Left lung (tissue), 10 donors: ENCODE results near the gene FRYL. TPM values are rescaled to one million over a fixed set of nuclear protein-coding genes. Genes with fewer than 3 reads are reported as not detected.

Experiments used
- ATAC-seq: fragments of 200-7000 bp; cut with Tn5 transposase; one replicate; pipeline ENCODE4 v1.9.1; 2020; ENCODE audit warnings: moderate library complexity
- DNase-seq, 4 donors: peaks; one replicate each; pipeline ENCODE4 v3.0.0-alpha.2; 2013 to 2020
- H3K27ac ChIP-seq, 2 donors: fragments of 200-600 bp; sonication (generic) in 1 of 2; one replicate each; pipeline versions ENCODE4 v1.5.0 to v1.8.0; 2020 to 2021
- H3K27me3 ChIP-seq, 2 donors: fragments of 200-600 bp; sonication (generic) in 1 of 2; one replicate each; pipeline versions ENCODE4 v1.5.0 to v1.8.0; 2020 to 2021
- H3K36me3 ChIP-seq, 2 donors: fragments of 200-600 bp; sonication (generic) in 1 of 2; one replicate each; pipeline versions ENCODE4 v1.5.0 to v1.8.0; 2020 to 2021
- H3K4me1 ChIP-seq, 2 donors: fragments of 200-600 bp; one replicate each; pipeline ENCODE4 v1.8.0; 2021
- H3K4me3 ChIP-seq, 2 donors: fragments of 200-600 bp; sonication (generic) in 1 of 2; one replicate each; pipeline versions ENCODE4 v1.5.0 to v1.8.0; 2020 to 2021; ENCODE audit warnings: mild to moderate bottlenecking in 1 of 2
- H3K9me3 ChIP-seq, 2 donors: fragments of 200-600 bp; sonication (generic) in 1 of 2; one replicate each; pipeline versions ENCODE4 v1.5.0 to v1.8.0; 2020 to 2021
- intact Hi-C, 2 donors: fragments of 100-400 bp; cut with DNase I; formaldehyde crosslinking; loops; one replicate each; pipeline versions ENCODE4 v1.11.2 to v1.14.2; 2022
- polyA plus RNA-seq, 6 donors: library from polyadenylated mRNA; unstranded; fragments of 120-200 nt; gene quantifications; one replicate each; pipeline ENCODE4 v1.2.1, GENCODE V29; 2013; ENCODE audit not compliant: insufficient read length in 6 of 6
- total RNA-seq, 2 donors: library from RNA; stranded (reverse); fragmentation: NEBNext Ultra II Directional; extraction: Animal tissue kit (Norgen Biotek cat#: 25700); gene quantifications; one replicate each; pipeline ENCODE4 v1.2.1, GENCODE V29; 2021
- TF ChIP-seq, protein P1 (sequence below), 2 donors: fragments of 200-600 bp; sonication (generic) in 1 of 2; IDR thresholded peaks; one replicate each; pipeline versions ENCODE4 v1.5.0 to v1.8.0; 2021; ENCODE audit warnings: antibody characterized with exemption in 2 of 2
- donor health status: DM: no; HTN: yes; CAD: no.
- donor health status: DM: no; HTN: no; CAD: no.

Gene FRYL
- total and polyA plus RNA-seq, 8 donors = 41.9 to 72.7 (median 50.3) TPM

DNA sequence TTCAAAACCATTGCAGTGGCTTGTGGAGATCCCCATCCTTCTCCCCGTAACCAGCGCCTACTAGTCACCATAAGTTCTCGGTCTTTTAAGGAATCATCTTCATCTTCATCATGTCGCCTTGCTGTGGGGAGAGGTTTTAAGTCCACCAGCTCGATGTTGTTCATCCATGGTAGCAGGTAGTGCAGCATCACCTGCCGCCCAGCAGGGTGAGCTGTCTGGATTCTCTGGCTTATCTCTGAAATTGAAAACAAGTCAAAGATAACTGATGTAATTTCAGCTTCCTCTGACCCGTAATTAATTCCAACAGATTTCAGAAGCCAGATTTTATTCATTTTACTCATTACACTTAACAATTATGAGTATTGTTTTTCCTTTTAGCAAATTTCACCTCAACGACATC is 222.6 kb downstream of the FRYL start:
- Histone ChIP-seq H3K4me3 (no peak overlapping the region), H3K27ac (no peak overlapping the region), H3K36me3 (peaks cover 0 to 89% of the 10 kb centered on the region in 2 donors), H3K9me3 (no peaks in the 10 kb centered on the region), H3K4me1 (no peaks in the 10 kb centered on the region), H3K27me3 (no peaks in the 10 kb centered on the region)
- TF ChIP-seq, protein P1, sequence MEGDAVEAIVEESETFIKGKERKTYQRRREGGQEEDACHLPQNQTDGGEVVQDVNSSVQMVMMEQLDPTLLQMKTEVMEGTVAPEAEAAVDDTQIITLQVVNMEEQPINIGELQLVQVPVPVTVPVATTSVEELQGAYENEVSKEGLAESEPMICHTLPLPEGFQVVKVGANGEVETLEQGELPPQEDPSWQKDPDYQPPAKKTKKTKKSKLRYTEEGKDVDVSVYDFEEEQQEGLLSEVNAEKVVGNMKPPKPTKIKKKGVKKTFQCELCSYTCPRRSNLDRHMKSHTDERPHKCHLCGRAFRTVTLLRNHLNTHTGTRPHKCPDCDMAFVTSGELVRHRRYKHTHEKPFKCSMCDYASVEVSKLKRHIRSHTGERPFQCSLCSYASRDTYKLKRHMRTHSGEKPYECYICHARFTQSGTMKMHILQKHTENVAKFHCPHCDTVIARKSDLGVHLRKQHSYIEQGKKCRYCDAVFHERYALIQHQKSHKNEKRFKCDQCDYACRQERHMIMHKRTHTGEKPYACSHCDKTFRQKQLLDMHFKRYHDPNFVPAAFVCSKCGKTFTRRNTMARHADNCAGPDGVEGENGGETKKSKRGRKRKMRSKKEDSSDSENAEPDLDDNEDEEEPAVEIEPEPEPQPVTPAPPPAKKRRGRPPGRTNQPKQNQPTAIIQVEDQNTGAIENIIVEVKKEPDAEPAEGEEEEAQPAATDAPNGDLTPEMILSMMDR (IDR thresholded peaks at IDR 0.05) = no peak
- DNase-seq = no peak
- ATAC-seq = no peak
- intact Hi-C loops = no loop called here

DNA sequence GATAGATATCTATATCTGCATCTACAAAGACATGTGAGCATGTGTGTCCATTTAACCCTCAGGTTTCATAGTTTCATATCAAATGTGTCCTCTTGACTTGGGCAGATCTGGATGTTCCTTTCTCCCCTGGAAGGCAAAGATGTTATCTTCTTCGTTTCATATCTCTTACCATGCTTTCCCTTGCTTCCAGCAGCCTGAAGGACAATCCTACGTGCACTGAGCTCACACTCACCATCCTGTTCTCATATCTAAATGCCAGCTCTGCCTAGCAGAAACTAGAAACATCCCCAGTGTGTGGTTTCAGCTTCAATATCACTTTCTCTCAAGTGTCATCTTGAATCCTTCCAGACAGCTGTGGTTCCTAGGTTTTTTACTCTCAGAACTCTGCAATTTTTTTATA is 223.8 kb downstream of the FRYL start:
- no peak overlapping the region for H3K27ac ChIP-seq
- ATAC-seq = no peak
- H3K9me3 ChIP-seq = no peaks in the 10 kb centered on the region
- peaks cover 0 to 88% of the 10 kb centered on the region in 2 donors for H3K36me3 ChIP-seq
- H3K27me3 ChIP-seq = no peaks in the 10 kb centered on the region
- intact Hi-C loops = no loop called here
- H3K4me1 ChIP-seq = no peaks in the 10 kb centered on the region
- DNase-seq = no peak
- TF ChIP-seq, protein P1 (IDR thresholded peaks at IDR 0.05) = no peak
- H3K4me3 ChIP-seq = no peak overlapping the region

GRCh38 chr4:48554606-48555005 is 225.5 kb downstream of the FRYL start:
- TF ChIP-seq, protein P1 (IDR thresholded peaks at IDR 0.05) = no peak
- DNase-seq (no peak), ATAC-seq (no peak)
- Histone ChIP-seq H3K27me3 (no peaks in the 10 kb centered on the region), H3K36me3 (peaks cover 0 to 88% of the 10 kb centered on the region in 2 donors), H3K27ac (no peak overlapping the region), H3K4me3 (no peak overlapping the region), H3K4me1 (no peaks in the 10 kb centered on the region), H3K9me3 (no peaks in the 10 kb centered on the region)
- intact Hi-C loops = no loop called here

- no peak for ATAC-seq
- TF ChIP-seq, protein P1 (IDR thresholded peaks at IDR 0.05) = no peak
- peaks cover 0 to 91% of the 10 kb centered on the region in 2 donors for H3K36me3 ChIP-seq
These were observed 226.4 kb downstream of the FRYL start for GRCh38 chr4:48553720-48554119.

GRCh38 chr4:48546336-48546735 is 233.7 kb downstream of the FRYL start:
- Histone ChIP-seq H3K4me3 (no peak overlapping the region), H3K27ac (no peak overlapping the region), H3K4me1 (no peaks in the 10 kb centered on the region), H3K9me3 (no peaks in the 10 kb centered on the region), H3K36me3 (peaks cover 0 to 97% of the 10 kb centered on the region in 2 donors), H3K27me3 (no peaks in the 10 kb centered on the region)
- TF ChIP-seq, protein P1 (IDR thresholded peaks at IDR 0.05) = peak; percentile 13 to 45
- ATAC-seq (peak; percentile 56), DNase-seq (peak in 2 of 4 donors; percentile 30 to 44)
- intact Hi-C loops = no loop called here

More at GRCh38 chr4:48553720-48554119, 226.4 kb downstream of the FRYL start:
- Histone ChIP-seq H3K27ac (no peak overlapping the region), H3K4me1 (no peaks in the 10 kb centered on the region), H3K9me3 (no peaks in the 10 kb centered on the region), H3K4me3 (no peak overlapping the region), H3K27me3 (no peaks in the 10 kb centered on the region)
- intact Hi-C loops = no loop called here
- no peak for DNase-seq
